OCI-LY3 (cell line): Measurements from ENCODE around the gene IQGAP2.

Experiments
- H2AFZ ChIP-seq: fragments of 200-600, 300-600 bp; shearing (Covaris generic); 2 replicates; pipeline ENCODE4 v1.6.0; 2014; ENCODE audit warnings: antibody characterized with exemption, low read depth, low read length
- H3K27ac ChIP-seq: fragments of 200-600, 300-600 bp; sonication (generic); 2 replicates; pipeline ENCODE4 v1.5.1; 2014; ENCODE audit warnings: mild to moderate bottlenecking, low read length, moderate library complexity, mixed read lengths
- H3K27me3 ChIP-seq: fragments of 200-600, 300-600 bp; sonication (generic); 2 replicates; pipeline ENCODE4 v1.6.1; 2014; ENCODE audit warnings: low read depth, low read length, mixed read lengths
- H3K36me3 ChIP-seq: fragments of 200-600, 300-600 bp; sonication (generic); replicated peaks from 2 replicates; pipeline ENCODE3; 2014; ENCODE audit warnings: low read depth, low read length, mixed read lengths
- H3K4me1 ChIP-seq: fragments of 300-600, 200-600 bp; sonication (generic); 2 replicates; pipeline ENCODE4 v1.6.1; 2014; ENCODE audit warnings: low read length, mixed read lengths
- H3K4me2 ChIP-seq: fragments of 200-600, 300-600 bp; sonication (generic); 2 replicates; pipeline ENCODE4 v1.6.1; 2014; ENCODE audit warnings: low read length, mixed read lengths
- H3K4me3 ChIP-seq: fragments of 300-600, 200-600 bp; sonication (generic); 2 replicates; pipeline ENCODE4 v1.5.1; 2014; ENCODE audit warnings: antibody characterized with exemption, mild to moderate bottlenecking, low read length, moderate library complexity
- H3K79me2 ChIP-seq: fragments of 300-600, 200-600 bp; shearing (Covaris generic); 2 replicates; pipeline ENCODE4 v1.6.1; 2014; ENCODE audit warnings: mild to moderate bottlenecking, low read length, mixed read lengths
- H3K9ac ChIP-seq: fragments of 300-600, 200-600 bp; shearing (Covaris generic); 2 replicates; pipeline ENCODE4 v1.6.0; 2014; ENCODE audit warnings: mild to moderate bottlenecking, low read length, moderate library complexity
- H3K9me3 ChIP-seq: fragments of 200-600, 300-600 bp; shearing (Covaris generic); 2 replicates; pipeline ENCODE4 v1.6.1; 2014; ENCODE audit warnings: low read length, mixed read lengths; ENCODE audit not compliant: insufficient read depth
- H4K20me1 ChIP-seq: fragments of 200-600, 300-600 bp; sonication (generic); 2 replicates; pipeline ENCODE4 v1.6.1; 2016; ENCODE audit warnings: low read length, mixed read lengths; ENCODE audit not compliant: insufficient read depth
- CTCF ChIP-seq: fragments of 200-600, 300-600 bp; sonication (generic); IDR thresholded peaks from 2 replicates; pipeline ENCODE4 v1.5.1; 2014; ENCODE audit warnings: antibody characterized with exemption, low read length, low read depth
- EZH2phosphoT487 ChIP-seq: fragments of 200-600 bp; shearing (Covaris generic); IDR thresholded peaks from 2 replicates; pipeline ENCODE4 v1.6.1; 2018; ENCODE audit warnings: antibody characterized with exemption, mixed run types, low read depth

The IQGAP2 gene

GRCh38 chr5:76487821-76488220, 84.7 kb downstream of the IQGAP2 start:
- no peak overlapping the region for H2AFZ ChIP-seq
- H3K4me1 ChIP-seq: no peaks in the 10 kb centered on the region
- H3K27me3 ChIP-seq: no peaks in the 10 kb centered on the region
- no peak overlapping the region for H3K4me2 ChIP-seq
- H3K27ac ChIP-seq: no peak overlapping the region
- no peak overlapping the region for H3K4me3 ChIP-seq
- no peaks in the 10 kb centered on the region for H3K79me2 ChIP-seq
- no peaks in the 10 kb centered on the region for H4K20me1 ChIP-seq
- no peaks in the 10 kb centered on the region for H3K9me3 ChIP-seq
- H3K9ac ChIP-seq: no peak overlapping the region
- no peaks in the 10 kb centered on the region for H3K36me3 ChIP-seq
- TF ChIP-seq CTCF: no peak
- no peak for TF ChIP-seq EZH2phosphoT487

GRCh38 chr5:76488969-76489368, 85.9 kb downstream of the IQGAP2 start:
- Histone ChIP-seq H3K79me2 (no peaks in the 10 kb centered on the region), H3K9ac (no peak overlapping the region), H3K9me3 (no peaks in the 10 kb centered on the region), H3K4me1 (no peaks in the 10 kb centered on the region), H3K36me3 (no peaks in the 10 kb centered on the region), H3K4me2 (no peak overlapping the region), H3K27ac (no peak overlapping the region), H3K4me3 (no peak overlapping the region), H4K20me1 (no peaks in the 10 kb centered on the region), H3K27me3 (no peaks in the 10 kb centered on the region), H2AFZ (no peak overlapping the region)
- TF ChIP-seq CTCF (no peak), EZH2phosphoT487 (no peak)

GRCh38 chr5:76489877-76490688, 87.0 kb downstream of the IQGAP2 start:
- Histone ChIP-seq H3K9ac (no peak overlapping the region), H3K4me1 (no peaks in the 10 kb centered on the region), H2AFZ (no peak overlapping the region), H3K36me3 (no peaks in the 10 kb centered on the region), H3K27me3 (no peaks in the 10 kb centered on the region), H4K20me1 (no peaks in the 10 kb centered on the region), H3K4me2 (no peak overlapping the region), H3K79me2 (no peaks in the 10 kb centered on the region), H3K4me3 (no peak overlapping the region), H3K27ac (no peak overlapping the region), H3K9me3 (no peaks in the 10 kb centered on the region)
- TF ChIP-seq CTCF (no peak), EZH2phosphoT487 (no peak)

GRCh38 chr5:76490960-76491359, 87.9 kb downstream of the IQGAP2 start:
- no peaks in the 10 kb centered on the region for H3K9me3 ChIP-seq
- no peaks in the 10 kb centered on the region for H3K27me3 ChIP-seq
- no peaks in the 10 kb centered on the region for H4K20me1 ChIP-seq
- no peak overlapping the region for H3K27ac ChIP-seq
- no peak overlapping the region for H3K9ac ChIP-seq
- no peak for TF ChIP-seq CTCF
- no peak for TF ChIP-seq EZH2phosphoT487
- H2AFZ ChIP-seq: no peak overlapping the region
- no peak overlapping the region for H3K4me2 ChIP-seq
- no peaks in the 10 kb centered on the region for H3K4me1 ChIP-seq
- H3K36me3 ChIP-seq: no peaks in the 10 kb centered on the region
- no peaks in the 10 kb centered on the region for H3K79me2 ChIP-seq
- no peak overlapping the region for H3K4me3 ChIP-seq
